Type B pancreatic cell (in vitro differentiated cells): ENCODE measurements around the gene STARD5. TPM values are rescaled to one million over a fixed set of nuclear protein-coding genes. Genes with fewer than 3 reads are reported as not detected.
A peak's percentile ranks its signal among the peaks of the same experiment; 100 is the strongest.

Experiments used
- DNase-seq: peaks from one replicate; pipeline ENCODE4 v3.0.0; 2021; ENCODE audit warnings: mixed read lengths; ENCODE audit not compliant: unreplicated experiment; ENCODE audit errors: extremely low spot score
- H3K27ac Mint-ChIP-seq: 2 replicates; pipeline ENCODE4 v1.8.0; 2021; ENCODE audit warnings: mild to moderate bottlenecking, mixed read lengths
- H3K27me3 Mint-ChIP-seq: 2 replicates; pipeline ENCODE4 v1.8.0; 2021; ENCODE audit warnings: mixed read lengths
- H3K36me3 Mint-ChIP-seq: 2 replicates; pipeline ENCODE4 v1.8.0; 2021; ENCODE audit warnings: mixed read lengths
- H3K4me1 Mint-ChIP-seq: one replicate; pipeline ENCODE4 v1.8.0; 2021; ENCODE audit warnings: mixed read lengths; ENCODE audit not compliant: unreplicated experiment
- H3K4me3 Mint-ChIP-seq: 2 replicates; pipeline ENCODE4 v1.8.0; 2021; ENCODE audit warnings: mild to moderate bottlenecking, mixed read lengths
- H3K9me3 Mint-ChIP-seq: 2 replicates; pipeline ENCODE4 v1.8.0; 2021; ENCODE audit warnings: mixed read lengths
- total RNA-seq: library from RNA; stranded (reverse); gene quantifications from 2 replicates; pipeline ENCODE4 v1.2.1, GENCODE V29; 2021; ENCODE audit warnings: low replicate concordance
- TF ChIP-seq, protein P1 (sequence below): fragments of 200-600 bp; sonication (generic); conservative IDR thresholded peaks from 2 replicates; pipeline ENCODE4 v1.5.0; 2021; ENCODE audit warnings: antibody characterized with exemption, mild to moderate bottlenecking

STARD5 gene
- total RNA-seq, 1 donor from 2014 or later = 7.8 TPM

DNA sequence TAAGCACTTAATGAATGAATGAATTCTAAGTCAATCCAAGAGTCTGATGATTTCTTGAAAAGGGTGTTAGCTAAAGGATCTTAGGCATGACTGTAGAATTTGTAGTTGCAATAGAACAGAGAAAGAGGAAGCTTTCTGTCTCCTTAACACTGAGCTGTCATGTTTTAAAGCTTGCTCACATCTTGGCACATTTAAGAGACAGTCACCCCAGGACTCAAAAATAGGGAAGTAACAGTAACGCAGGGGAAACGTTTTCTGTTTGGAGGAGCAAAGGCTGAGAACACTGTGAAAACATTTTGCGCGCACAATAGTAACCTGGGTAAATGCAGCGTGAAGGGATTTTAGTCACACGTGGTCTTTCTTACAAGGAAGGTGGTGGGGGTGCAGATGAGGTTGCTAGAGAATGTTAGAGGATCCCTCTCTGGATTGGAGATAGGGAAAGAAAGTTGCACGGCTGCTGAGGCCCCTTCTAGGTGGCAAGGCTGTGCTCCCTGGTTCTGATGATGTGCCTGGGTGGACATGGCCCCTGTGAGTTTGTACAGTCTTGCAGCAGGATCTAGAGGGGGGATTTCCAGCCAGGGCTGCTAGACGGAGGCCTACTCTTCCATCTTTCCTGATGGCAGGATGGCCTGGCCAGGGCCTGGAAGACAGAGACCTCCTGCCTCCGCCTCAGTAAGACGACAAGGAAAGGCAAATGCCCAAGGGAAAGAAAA is 12.0 kb downstream of the STARD5 start:
- peaks cover 16% of the 10 kb centered on the region for H3K36me3 Mint-ChIP-seq
- no peaks in the 10 kb centered on the region for H3K4me1 Mint-ChIP-seq
- no peak for DNase-seq
- TF ChIP-seq, protein P1, sequence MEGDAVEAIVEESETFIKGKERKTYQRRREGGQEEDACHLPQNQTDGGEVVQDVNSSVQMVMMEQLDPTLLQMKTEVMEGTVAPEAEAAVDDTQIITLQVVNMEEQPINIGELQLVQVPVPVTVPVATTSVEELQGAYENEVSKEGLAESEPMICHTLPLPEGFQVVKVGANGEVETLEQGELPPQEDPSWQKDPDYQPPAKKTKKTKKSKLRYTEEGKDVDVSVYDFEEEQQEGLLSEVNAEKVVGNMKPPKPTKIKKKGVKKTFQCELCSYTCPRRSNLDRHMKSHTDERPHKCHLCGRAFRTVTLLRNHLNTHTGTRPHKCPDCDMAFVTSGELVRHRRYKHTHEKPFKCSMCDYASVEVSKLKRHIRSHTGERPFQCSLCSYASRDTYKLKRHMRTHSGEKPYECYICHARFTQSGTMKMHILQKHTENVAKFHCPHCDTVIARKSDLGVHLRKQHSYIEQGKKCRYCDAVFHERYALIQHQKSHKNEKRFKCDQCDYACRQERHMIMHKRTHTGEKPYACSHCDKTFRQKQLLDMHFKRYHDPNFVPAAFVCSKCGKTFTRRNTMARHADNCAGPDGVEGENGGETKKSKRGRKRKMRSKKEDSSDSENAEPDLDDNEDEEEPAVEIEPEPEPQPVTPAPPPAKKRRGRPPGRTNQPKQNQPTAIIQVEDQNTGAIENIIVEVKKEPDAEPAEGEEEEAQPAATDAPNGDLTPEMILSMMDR = no peak
- H3K4me3 Mint-ChIP-seq = no peak overlapping the region
- no peaks in the 10 kb centered on the region for H3K9me3 Mint-ChIP-seq
- H3K27ac Mint-ChIP-seq = no peak overlapping the region
- no peaks in the 10 kb centered on the region for H3K27me3 Mint-ChIP-seq

DNA sequence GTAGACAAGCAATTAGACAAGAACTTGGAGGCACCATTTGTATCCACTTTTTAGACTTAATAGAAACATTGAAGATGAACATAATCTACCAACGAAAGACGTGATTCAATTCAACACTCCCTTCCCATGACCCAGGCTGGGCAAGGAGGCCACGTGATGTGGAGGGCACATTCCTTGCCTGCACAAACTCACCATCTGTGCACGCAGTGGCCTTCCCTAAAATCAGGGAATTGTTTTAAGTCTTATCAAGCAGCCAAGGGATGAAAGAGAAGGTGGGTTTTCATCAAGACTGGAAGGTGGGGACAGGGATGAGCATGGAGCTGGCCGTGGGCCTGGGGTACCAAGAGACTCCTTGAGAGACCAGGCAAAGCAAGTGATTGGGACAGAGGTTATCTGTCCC is 13.5 kb downstream of the STARD5 start:
- DNase-seq = no peak
- Mint-ChIP-seq H3K36me3 (peaks cover 11% of the 10 kb centered on the region), H3K27me3 (no peaks in the 10 kb centered on the region), H3K4me1 (no peaks in the 10 kb centered on the region), H3K9me3 (no peaks in the 10 kb centered on the region), H3K27ac (no peak overlapping the region), H3K4me3 (no peak overlapping the region)
- TF ChIP-seq, protein P1 = no peak

DNA sequence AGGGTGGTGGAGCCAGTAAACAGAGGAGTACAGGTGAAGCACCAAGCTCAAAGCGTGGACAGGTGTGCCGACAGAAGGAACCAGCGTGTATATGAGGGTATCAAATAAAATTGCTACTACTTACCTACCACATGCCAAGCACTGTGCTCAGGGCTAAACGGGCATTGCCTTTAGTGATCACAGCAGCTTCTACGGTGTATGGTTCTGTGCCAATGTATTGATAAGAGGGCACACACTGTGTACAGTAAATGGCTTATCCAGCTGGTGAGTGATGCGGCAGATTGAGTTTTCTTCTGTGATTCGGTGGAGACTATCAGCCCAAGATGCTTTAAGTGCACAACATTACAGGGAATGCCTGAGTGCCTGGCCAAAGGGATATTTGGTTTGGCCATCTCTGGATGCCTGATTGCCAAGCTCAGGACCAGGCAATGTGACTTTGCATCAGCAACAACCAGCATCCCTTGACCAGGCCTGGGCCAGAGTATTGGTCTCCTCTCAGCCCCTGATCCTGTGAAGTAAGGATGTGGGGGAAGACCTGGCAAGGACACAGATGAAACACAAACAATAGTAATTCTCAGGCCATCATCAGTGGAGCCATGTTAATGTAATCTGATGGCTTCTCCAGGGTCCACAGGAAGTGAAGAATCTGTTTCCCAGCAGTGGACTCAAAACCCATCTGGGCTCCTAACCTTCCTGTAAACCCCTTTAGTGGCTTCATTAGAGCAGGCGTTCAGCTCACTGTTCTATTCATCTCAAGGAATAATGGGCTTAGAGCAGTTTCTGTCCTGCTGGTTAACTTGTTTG is 14.1 kb downstream of the STARD5 start:
- H3K27ac Mint-ChIP-seq = no peak overlapping the region
- no peaks in the 10 kb centered on the region for H3K9me3 Mint-ChIP-seq
- no peaks in the 10 kb centered on the region for H3K4me1 Mint-ChIP-seq
- no peaks in the 10 kb centered on the region for H3K27me3 Mint-ChIP-seq
- no peak overlapping the region for H3K4me3 Mint-ChIP-seq
- TF ChIP-seq, protein P1 = no peak
- DNase-seq = no peak
- peaks cover 11% of the 10 kb centered on the region for H3K36me3 Mint-ChIP-seq

DNA sequence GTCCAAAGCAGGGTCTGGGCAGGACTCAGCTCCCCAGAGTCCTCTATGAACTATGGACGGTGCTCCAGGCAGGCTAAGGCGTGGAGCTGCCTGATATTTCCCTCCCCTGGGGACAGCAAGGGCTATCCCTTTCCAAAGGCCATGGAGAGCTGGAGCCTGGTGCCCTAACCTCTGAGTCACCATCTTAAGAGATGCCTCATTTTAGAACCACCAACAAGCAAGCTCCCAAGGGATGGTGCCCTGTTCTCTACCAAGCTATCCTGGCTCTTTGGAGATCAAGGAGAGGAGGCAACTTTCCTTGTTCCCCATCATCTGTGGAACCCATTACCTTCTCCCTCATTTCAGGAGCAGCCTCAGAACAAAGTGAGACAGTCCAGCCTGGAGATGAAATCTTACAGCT is 15.7 kb downstream of the STARD5 start:
- H3K4me3 Mint-ChIP-seq = no peak overlapping the region
- TF ChIP-seq, protein P1 = no peak
- peaks cover 11% of the 10 kb centered on the region for H3K36me3 Mint-ChIP-seq
- no peaks in the 10 kb centered on the region for H3K9me3 Mint-ChIP-seq
- no peaks in the 10 kb centered on the region for H3K27me3 Mint-ChIP-seq
- no peak for DNase-seq
- no peak overlapping the region for H3K27ac Mint-ChIP-seq
- peaks cover 14% of the 10 kb centered on the region for H3K4me1 Mint-ChIP-seq

DNA sequence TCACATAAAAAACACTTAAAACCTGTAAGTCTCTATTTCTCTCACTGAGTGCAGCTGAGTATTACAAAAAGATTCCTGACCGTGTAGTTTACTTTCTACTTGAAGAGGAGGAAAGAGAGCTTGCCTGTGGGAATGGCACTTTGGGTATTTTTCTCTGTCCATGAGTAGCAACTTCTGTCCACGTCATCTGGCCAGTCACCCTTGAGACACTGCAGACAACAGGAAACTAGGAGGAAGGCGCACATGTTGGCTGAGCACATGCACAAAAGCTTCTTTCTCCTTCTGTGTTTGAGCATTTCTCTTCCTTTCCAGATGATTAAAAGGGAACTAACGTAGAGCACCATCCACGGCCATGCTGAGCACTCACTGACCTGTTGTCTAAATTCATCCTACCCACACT is 19.7 kb downstream of the STARD5 start:
- TF ChIP-seq, protein P1 = no peak
- H3K9me3 Mint-ChIP-seq = no peaks in the 10 kb centered on the region
- DNase-seq = no peak
- H3K4me3 Mint-ChIP-seq = no peak overlapping the region
- H3K36me3 Mint-ChIP-seq = no peaks in the 10 kb centered on the region
- peak overlapping the region; percentile 70 for H3K27ac Mint-ChIP-seq
- no peaks in the 10 kb centered on the region for H3K27me3 Mint-ChIP-seq
- H3K4me1 Mint-ChIP-seq = peaks cover 15% of the 10 kb centered on the region
